Neural cell (in vitro differentiated cells): ENCODE data around the gene TRPM3.

Experiments used
- CTCF ChIP-seq: fragments of 450-650 bp; IDR thresholded peaks from 2 replicates; pipeline ENCODE4 v1.5.1; 2014; ENCODE audit warnings: antibody characterized with exemption, mild to moderate bottlenecking, moderate library complexity; ENCODE audit not compliant: poor library complexity, severe bottlenecking
- EP300 ChIP-seq: fragments of 450-650 bp; conservative IDR thresholded peaks from 2 replicates; pipeline ENCODE4 v1.6.1; 2014; ENCODE audit warnings: antibody characterized with exemption, mild to moderate bottlenecking, moderate library complexity; ENCODE audit not compliant: poor library complexity, severe bottlenecking
- EZH2 ChIP-seq: fragments of 200-600, 300-800 bp; shearing (Covaris generic), sonication (generic); IDR thresholded peaks from 2 replicates; pipeline ENCODE4 v1.6.1; 2014; ENCODE audit warnings: antibody characterized with exemption, low read length, borderline replicate concordance, mild to moderate bottlenecking; ENCODE audit not compliant: insufficient read depth, poor library complexity, severe bottlenecking
- MXI1 ChIP-seq: fragments of 450-650 bp; conservative IDR thresholded peaks from 2 replicates; pipeline ENCODE4 v1.6.1; 2014; ENCODE audit warnings: antibody characterized with exemption, mild to moderate bottlenecking; ENCODE audit not compliant: poor library complexity, severe bottlenecking
- POLR2AphosphoS5 ChIP-seq: IDR thresholded peaks from 2 replicates; pipeline ENCODE4 v1.6.1; 2012
- RAD21 ChIP-seq: fragments of 450-650 bp; conservative IDR thresholded peaks from 2 replicates; pipeline ENCODE4 v1.6.1; 2014; ENCODE audit warnings: antibody characterized with exemption, mild to moderate bottlenecking, moderate library complexity
- SMC3 ChIP-seq: fragments of 450-650 bp; conservative IDR thresholded peaks from 2 replicates; pipeline ENCODE4 v1.6.1; 2014; ENCODE audit warnings: antibody characterized with exemption, mild to moderate bottlenecking, moderate library complexity; ENCODE audit not compliant: poor library complexity
- TAF1 ChIP-seq: IDR thresholded peaks from 2 replicates; pipeline ENCODE4 v1.6.1; 2012; ENCODE audit warnings: low read depth
- TF ChIP-seq, protein P1 (sequence below): IDR thresholded peaks from 2 replicates; pipeline ENCODE4 v1.6.1; 2012; ENCODE audit warnings: borderline replicate concordance

- TF ChIP-seq EZH2: no peak
- TF ChIP-seq, protein P1, sequence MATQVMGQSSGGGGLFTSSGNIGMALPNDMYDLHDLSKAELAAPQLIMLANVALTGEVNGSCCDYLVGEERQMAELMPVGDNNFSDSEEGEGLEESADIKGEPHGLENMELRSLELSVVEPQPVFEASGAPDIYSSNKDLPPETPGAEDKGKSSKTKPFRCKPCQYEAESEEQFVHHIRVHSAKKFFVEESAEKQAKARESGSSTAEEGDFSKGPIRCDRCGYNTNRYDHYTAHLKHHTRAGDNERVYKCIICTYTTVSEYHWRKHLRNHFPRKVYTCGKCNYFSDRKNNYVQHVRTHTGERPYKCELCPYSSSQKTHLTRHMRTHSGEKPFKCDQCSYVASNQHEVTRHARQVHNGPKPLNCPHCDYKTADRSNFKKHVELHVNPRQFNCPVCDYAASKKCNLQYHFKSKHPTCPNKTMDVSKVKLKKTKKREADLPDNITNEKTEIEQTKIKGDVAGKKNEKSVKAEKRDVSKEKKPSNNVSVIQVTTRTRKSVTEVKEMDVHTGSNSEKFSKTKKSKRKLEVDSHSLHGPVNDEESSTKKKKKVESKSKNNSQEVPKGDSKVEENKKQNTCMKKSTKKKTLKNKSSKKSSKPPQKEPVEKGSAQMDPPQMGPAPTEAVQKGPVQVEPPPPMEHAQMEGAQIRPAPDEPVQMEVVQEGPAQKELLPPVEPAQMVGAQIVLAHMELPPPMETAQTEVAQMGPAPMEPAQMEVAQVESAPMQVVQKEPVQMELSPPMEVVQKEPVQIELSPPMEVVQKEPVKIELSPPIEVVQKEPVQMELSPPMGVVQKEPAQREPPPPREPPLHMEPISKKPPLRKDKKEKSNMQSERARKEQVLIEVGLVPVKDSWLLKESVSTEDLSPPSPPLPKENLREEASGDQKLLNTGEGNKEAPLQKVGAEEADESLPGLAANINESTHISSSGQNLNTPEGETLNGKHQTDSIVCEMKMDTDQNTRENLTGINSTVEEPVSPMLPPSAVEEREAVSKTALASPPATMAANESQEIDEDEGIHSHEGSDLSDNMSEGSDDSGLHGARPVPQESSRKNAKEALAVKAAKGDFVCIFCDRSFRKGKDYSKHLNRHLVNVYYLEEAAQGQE: no peak
- no peak for TF ChIP-seq EP300
- TF ChIP-seq CTCF: no peak
- TF ChIP-seq RAD21: no peak
- no peak for TF ChIP-seq MXI1
- no peak for TF ChIP-seq SMC3
- no peak for TF ChIP-seq POLR2AphosphoS5
- no peak for TF ChIP-seq TAF1
Observed at GRCh38 chr9:70561786-70562395, 559.5 kb downstream of the TRPM3 start.
